Stimulated activated effector memory CD8-positive, alpha-beta T cell treated with anti-CD3 and anti-CD28 coated beads, Interleukin-12 subunit alpha, Interleukin-12 subunit beta, amount 100 ng/mL, for 72 hours (primary cell): Measurements from ENCODE around the gene TNS3.

Experiments
- ATAC-seq: fragments of 150-1000 bp; cut with Tn5 transposase; 2 replicates; pipeline ENCODE4 v1.10.0; 2021
- DNase-seq, 2 donors: peaks; one replicate each; pipeline ENCODE4 v3.0.0; 2021 to 2022; ENCODE audit warnings: low spot score in 2 of 2
- H3K27ac Mint-ChIP-seq: one replicate; pipeline ENCODE4 v1.8.0; 2022; ENCODE audit warnings: mild to moderate bottlenecking, mixed read lengths
- H3K36me3 Mint-ChIP-seq: one replicate; pipeline ENCODE4 v1.8.0; 2022; ENCODE audit warnings: mild to moderate bottlenecking, mixed read lengths
- H3K4me1 Mint-ChIP-seq: one replicate; pipeline ENCODE4 v1.8.0; 2022; ENCODE audit warnings: mixed read lengths
- H3K4me3 Mint-ChIP-seq: one replicate; pipeline ENCODE4 v1.8.0; 2022; ENCODE audit warnings: mild to moderate bottlenecking, mixed read lengths
- H3K9me3 Mint-ChIP-seq: one replicate; pipeline ENCODE4 v1.8.0; 2022; ENCODE audit warnings: mixed read lengths

TNS3 gene

GRCh38 chr7:47581804-47582763 lies at the start of gene TNS3:
Gene TNS3, minus strand, starts transcription at chr7:47582111. Its CDS starts 142,475 bp downstream, at chr7:47439636.
- ATAC-seq (no peak), DNase-seq (no peak)
- Mint-ChIP-seq H3K4me3 (peak within 1 kb of the TSS; percentile 9), H3K36me3 (no peaks in the 10 kb centered on the region), H3K9me3 (peaks cover 5% of the 10 kb centered on the region), H3K27ac (no peak within 1 kb of the TSS), H3K4me1 (no peaks in the 10 kb centered on the region)

- no peaks in the 10 kb centered on the region for H3K4me1 Mint-ChIP-seq
- H3K4me3 Mint-ChIP-seq = no peak overlapping the region
- no peak overlapping the region for H3K27ac Mint-ChIP-seq
- DNase-seq = no peak
- ATAC-seq = no peak
- H3K9me3 Mint-ChIP-seq = no peaks in the 10 kb centered on the region
- H3K36me3 Mint-ChIP-seq = no peaks in the 10 kb centered on the region
These were observed 49.8 kb upstream of the TNS3 start for GRCh38 chr7:47631711-47632110.

DNA sequence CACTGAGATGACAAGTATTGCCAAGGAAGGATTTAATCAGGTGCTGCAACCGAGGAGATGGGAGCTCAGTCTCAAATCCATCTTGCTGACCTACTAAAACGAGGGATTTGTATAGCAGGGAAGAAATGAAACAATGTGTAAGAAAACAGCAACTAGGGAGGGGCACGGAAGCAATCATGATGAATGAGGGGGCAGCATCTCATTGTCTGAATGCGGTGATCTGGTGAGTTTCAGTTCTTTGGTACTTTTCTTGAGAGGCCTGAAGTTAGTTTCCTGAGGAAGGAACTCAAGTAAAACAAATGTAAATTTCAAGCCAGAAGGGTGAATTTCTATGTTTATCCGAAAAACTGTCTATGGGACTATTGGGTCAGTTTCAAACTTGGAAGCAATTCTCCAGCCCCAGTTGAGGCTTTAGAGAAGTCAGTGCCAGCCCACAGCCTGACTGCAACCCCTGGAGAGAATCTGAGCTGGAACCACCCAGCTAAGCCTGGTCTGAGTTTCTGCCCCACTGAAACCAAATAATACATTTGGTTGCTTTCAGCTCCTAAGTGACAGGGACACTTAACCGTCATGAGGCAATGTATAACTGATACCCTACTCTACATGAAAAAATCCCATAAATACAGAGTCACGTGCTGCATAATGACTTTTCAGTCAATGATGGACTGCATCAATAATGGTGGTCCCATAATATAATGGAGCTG lies 45.8 kb upstream of the TNS3 start:
- no peak overlapping the region for H3K27ac Mint-ChIP-seq
- no peak for ATAC-seq

GRCh38 chr7:47625861-47626715 lies 44.2 kb upstream of the TNS3 start:
- Mint-ChIP-seq H3K36me3 (no peaks in the 10 kb centered on the region), H3K27ac (no peak overlapping the region), H3K4me1 (no peaks in the 10 kb centered on the region), H3K4me3 (no peak overlapping the region), H3K9me3 (no peaks in the 10 kb centered on the region)
- DNase-seq (no peak), ATAC-seq (no peak)

More for the DNA sequence above, 45.8 kb upstream of the TNS3 start:
- no peak overlapping the region for H3K4me3 Mint-ChIP-seq
- no peaks in the 10 kb centered on the region for H3K36me3 Mint-ChIP-seq
- no peaks in the 10 kb centered on the region for H3K9me3 Mint-ChIP-seq
- no peak for DNase-seq
- H3K4me1 Mint-ChIP-seq = no peaks in the 10 kb centered on the region

- Mint-ChIP-seq H3K4me3 (no peak overlapping the region), H3K27ac (no peak overlapping the region), H3K36me3 (no peaks in the 10 kb centered on the region), H3K4me1 (no peaks in the 10 kb centered on the region), H3K9me3 (no peaks in the 10 kb centered on the region)
- DNase-seq = no peak
- ATAC-seq = no peak
These were observed 42.8 kb upstream of the TNS3 start for GRCh38 chr7:47624689-47625088.

- Mint-ChIP-seq H3K4me1 (no peaks in the 10 kb centered on the region), H3K27ac (no peak overlapping the region), H3K4me3 (no peak overlapping the region), H3K36me3 (no peaks in the 10 kb centered on the region), H3K9me3 (no peaks in the 10 kb centered on the region)
- no peak for ATAC-seq
- no peak for DNase-seq
These were observed 41.2 kb upstream of the TNS3 start for GRCh38 chr7:47622946-47623640.

DNA sequence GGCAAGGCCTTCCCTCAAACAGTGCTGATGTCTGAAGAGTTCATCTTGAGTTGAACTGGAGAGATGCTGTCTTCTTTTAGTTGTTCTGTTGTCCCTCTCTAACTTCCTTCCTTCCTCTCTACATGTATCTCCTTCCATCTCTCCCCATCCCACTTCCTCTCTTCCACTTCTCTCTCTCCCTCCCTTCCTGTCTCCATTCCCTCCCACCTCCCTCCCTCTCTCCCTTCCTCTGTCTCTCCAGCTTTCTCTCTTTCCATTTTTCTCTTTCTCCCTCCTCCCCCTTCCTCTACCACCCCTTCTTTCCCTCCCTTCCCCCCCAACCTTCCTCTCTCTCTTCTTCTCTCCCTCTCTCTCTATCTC lies 40.7 kb upstream of the TNS3 start:
- no peak overlapping the region for H3K27ac Mint-ChIP-seq
- ATAC-seq (no peak), DNase-seq (no peak)
- no peak overlapping the region for H3K4me3 Mint-ChIP-seq
- no peaks in the 10 kb centered on the region for H3K9me3 Mint-ChIP-seq
- H3K4me1 Mint-ChIP-seq = no peaks in the 10 kb centered on the region
- H3K36me3 Mint-ChIP-seq = no peaks in the 10 kb centered on the region

GRCh38 chr7:47621979-47622561 lies 40.2 kb upstream of the TNS3 start:
- Mint-ChIP-seq H3K4me1 (no peaks in the 10 kb centered on the region), H3K9me3 (no peaks in the 10 kb centered on the region), H3K4me3 (no peak overlapping the region), H3K27ac (no peak overlapping the region), H3K36me3 (no peaks in the 10 kb centered on the region)
- DNase-seq (no peak), ATAC-seq (no peak)

- no peak for DNase-seq
- no peak overlapping the region for H3K27ac Mint-ChIP-seq
- H3K36me3 Mint-ChIP-seq = no peaks in the 10 kb centered on the region
- H3K4me1 Mint-ChIP-seq = no peaks in the 10 kb centered on the region
- ATAC-seq = peak; percentile 14
- no peaks in the 10 kb centered on the region for H3K9me3 Mint-ChIP-seq
- no peak overlapping the region for H3K4me3 Mint-ChIP-seq
These were observed 39.4 kb upstream of the TNS3 start for GRCh38 chr7:47621347-47621746.

DNA sequence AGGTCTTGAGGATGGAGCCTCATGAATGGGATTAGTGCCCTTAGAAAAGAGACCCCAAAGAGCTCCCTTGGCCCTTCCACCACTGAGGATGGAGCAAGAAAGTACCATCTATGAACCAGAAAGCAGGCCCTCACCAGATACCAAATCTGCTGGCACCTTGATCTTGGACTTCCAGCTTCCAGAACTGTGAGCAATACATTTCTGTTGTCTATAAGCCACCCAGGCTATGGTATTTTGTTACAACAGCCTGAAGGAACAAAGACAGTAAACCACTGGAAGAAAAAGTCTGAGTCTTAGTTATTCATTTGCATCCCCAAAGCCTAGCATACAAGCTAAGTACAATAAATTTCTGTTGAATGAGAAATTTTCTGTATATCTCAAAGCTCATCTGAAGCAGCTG lies 37.9 kb upstream of the TNS3 start:
- Mint-ChIP-seq H3K4me3 (no peak overlapping the region), H3K36me3 (no peaks in the 10 kb centered on the region), H3K9me3 (no peaks in the 10 kb centered on the region), H3K27ac (no peak overlapping the region), H3K4me1 (no peaks in the 10 kb centered on the region)
- no peak for DNase-seq
- no peak for ATAC-seq

DNA sequence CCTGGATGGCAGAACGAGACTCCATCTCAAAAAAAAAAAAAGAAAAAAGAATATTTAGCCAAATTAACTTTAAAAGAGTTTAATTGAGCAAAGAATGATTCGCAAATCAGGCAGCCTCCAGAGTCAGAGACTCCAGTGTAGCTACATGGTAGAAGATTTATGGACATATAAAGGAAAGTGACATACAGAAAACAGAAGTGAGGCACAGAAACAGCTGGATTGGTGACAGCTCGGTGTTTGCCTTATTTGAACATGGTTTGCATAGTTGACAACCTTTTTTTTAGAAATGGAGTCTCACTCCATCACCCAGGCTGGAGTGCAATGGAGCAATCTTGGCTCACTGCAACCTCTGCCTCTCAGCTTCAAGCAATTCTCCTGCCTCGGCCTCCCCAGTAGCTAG lies 35.2 kb upstream of the TNS3 start:
- no peaks in the 10 kb centered on the region for H3K9me3 Mint-ChIP-seq
- H3K4me1 Mint-ChIP-seq = no peaks in the 10 kb centered on the region
- DNase-seq (no peak), ATAC-seq (no peak)
- no peak overlapping the region for H3K27ac Mint-ChIP-seq
- H3K4me3 Mint-ChIP-seq = no peak overlapping the region
- H3K36me3 Mint-ChIP-seq = no peaks in the 10 kb centered on the region

DNA sequence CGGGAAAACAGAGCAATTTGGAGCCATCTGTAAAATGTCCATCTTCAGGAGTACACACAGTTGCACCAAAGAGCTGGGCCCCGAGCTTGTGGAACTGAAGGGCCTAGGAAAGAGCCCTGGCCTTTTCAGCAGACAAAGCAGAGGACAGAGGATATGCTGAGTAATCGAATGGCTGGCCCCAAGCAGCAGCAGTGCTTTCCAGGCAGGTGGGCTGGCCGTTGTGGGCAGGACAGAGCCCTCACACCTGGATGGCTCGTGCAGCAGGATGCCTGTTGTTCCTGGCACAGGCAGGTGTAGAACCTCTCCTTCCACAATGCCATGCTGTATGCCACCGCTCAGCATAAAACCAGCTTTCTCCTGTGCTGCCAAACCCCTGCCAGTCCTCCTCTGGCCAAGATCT lies 32.5 kb upstream of the TNS3 start:
- ATAC-seq (no peak), DNase-seq (no peak)
- H3K9me3 Mint-ChIP-seq = no peaks in the 10 kb centered on the region
- no peaks in the 10 kb centered on the region for H3K36me3 Mint-ChIP-seq
- H3K27ac Mint-ChIP-seq = no peak overlapping the region
- no peak overlapping the region for H3K4me3 Mint-ChIP-seq
- H3K4me1 Mint-ChIP-seq = no peaks in the 10 kb centered on the region

- Mint-ChIP-seq H3K36me3 (no peaks in the 10 kb centered on the region), H3K9me3 (no peaks in the 10 kb centered on the region), H3K4me1 (no peaks in the 10 kb centered on the region), H3K4me3 (no peak overlapping the region), H3K27ac (no peak overlapping the region)
- DNase-seq (no peak), ATAC-seq (no peak)
These were observed 29.2 kb upstream of the TNS3 start for GRCh38 chr7:47611045-47611511.

GRCh38 chr7:47610506-47611044 lies 28.7 kb upstream of the TNS3 start:
- Mint-ChIP-seq H3K4me1 (no peaks in the 10 kb centered on the region), H3K4me3 (no peak overlapping the region), H3K36me3 (no peaks in the 10 kb centered on the region), H3K9me3 (no peaks in the 10 kb centered on the region), H3K27ac (no peak overlapping the region)
- ATAC-seq (no peak), DNase-seq (no peak)
